Inflammatory macrophage treated with lipopolysaccharide for 4 hours (primary cell): ENCODE measurements around the gene CEP135.

ENCODE experiments used
- DNase-seq: peaks from one replicate; pipeline ENCODE4 v3.0.0-alpha.2; 2020

CEP135 gene

DNA sequence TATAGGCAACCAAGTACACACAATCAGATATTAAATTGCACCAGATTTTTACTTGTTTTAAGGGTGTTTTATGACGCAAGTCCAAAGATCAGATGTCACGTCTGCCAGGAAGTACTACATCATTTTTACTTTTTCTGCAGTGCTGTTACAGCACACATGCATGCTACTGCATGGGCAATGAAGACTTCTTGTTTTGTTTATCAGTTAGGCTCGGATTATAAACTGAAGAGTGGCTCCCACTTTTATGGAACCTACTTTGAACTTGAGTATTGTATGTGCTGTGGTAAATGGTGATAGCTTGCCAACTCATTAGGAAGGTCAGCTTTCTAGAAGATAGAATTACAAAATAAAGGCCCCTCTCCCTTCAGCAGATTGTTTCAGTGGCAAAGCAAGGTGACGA lies 131.6 kb downstream of the CEP135 start:
- no peak for DNase-seq

DNA sequence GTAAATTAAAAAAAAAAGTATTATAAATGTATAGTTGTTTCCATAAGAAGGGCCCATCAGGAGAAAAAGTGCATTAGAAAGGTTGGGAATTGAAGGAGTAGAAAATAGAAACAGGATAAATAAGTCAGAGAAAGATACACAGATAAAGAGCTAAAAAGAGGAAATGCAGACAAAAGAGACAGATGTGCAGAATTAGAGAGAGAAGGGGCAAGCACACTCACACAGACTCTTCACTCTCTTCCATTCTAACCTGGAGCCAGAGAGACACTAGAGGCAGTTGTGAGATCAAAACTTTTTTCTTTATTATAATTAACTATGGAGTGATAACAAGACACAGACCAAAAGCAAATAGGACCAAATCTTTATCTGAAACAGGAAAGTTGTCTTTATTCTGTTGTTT lies 134.1 kb downstream of the CEP135 start:
- DNase-seq = no peak
